ENCODE data around the gene TESK1.

Gene TESK1

DNA sequence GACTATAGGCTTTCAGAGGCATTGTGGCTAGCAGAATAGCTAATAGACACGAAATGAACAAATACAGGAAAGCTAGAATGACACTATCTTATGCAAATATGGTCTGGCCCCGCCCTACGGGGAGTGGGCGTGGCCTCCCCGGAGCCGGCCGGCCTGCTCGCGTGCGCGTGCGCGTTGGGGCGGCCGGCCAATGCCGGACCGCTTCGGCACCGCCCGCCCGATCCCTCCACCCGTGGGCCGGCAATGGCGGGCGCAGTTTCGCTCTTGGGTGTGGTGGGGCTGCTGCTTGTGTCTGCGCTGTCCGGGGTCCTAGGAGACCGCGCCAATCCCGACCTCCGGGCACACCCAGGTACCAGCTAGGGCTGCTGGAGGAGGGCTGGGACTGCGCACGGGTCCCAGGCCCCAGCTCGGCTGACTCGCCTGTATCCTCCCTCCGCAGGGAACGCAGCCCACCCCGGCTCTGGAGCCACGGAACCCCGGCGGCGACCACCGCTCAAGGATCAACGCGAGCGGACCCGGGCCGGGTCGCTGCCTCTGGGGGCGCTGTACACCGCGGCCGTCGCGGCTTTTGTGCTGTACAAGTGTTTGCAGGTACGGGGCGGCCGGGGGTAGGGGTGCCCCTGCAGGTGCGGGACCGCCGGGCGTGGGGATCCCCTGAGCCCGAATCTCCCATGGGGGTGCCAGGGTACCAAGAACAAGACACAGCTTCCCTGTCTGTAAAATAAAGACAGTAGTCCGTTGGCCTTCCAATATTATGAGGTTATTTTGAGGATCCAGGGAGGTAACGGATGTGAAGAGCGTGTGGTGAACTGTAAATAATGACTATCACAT, 53.3 kb downstream of the TESK1 start, which contains the start of gene CCDC107:
Gene CCDC107, plus strand, starts transcription at position 156 of the 831 bp plus-strand sequence. Its CDS starts 88 bp downstream, at position 244.
- in situ Hi-C loops (cut with MboI; ENCODE audit: low sequenced_read_pairs, unreplicated experiment), result no loop called here
- TF ChIP-seq, protein P1, sequence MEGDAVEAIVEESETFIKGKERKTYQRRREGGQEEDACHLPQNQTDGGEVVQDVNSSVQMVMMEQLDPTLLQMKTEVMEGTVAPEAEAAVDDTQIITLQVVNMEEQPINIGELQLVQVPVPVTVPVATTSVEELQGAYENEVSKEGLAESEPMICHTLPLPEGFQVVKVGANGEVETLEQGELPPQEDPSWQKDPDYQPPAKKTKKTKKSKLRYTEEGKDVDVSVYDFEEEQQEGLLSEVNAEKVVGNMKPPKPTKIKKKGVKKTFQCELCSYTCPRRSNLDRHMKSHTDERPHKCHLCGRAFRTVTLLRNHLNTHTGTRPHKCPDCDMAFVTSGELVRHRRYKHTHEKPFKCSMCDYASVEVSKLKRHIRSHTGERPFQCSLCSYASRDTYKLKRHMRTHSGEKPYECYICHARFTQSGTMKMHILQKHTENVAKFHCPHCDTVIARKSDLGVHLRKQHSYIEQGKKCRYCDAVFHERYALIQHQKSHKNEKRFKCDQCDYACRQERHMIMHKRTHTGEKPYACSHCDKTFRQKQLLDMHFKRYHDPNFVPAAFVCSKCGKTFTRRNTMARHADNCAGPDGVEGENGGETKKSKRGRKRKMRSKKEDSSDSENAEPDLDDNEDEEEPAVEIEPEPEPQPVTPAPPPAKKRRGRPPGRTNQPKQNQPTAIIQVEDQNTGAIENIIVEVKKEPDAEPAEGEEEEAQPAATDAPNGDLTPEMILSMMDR (IDR thresholded peaks at IDR 0.05; ENCODE audit: borderline replicate concordance, control extremely low read depth, extremely low read depth, insufficient read depth, missing control alignments), result peak; percentile 65
- peak; percentile 97 for DNase-seq (ENCODE audit: low spot score)

DNA sequence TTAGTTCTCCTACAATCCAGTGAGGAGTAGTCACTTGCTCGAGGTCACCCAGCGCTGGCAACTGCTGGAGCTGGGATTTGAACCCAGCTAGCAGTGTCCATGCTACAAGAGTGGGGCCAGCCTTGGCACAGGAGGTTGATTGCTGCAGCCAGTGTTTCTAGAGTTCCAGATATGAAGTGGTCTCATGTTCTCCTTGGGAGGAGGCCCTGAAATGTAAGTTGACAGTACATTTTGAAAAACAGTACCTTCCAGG, 53.8 kb downstream of the TESK1 start:
- in situ Hi-C loops (cut with MboI; ENCODE audit: low sequenced_read_pairs, unreplicated experiment), result no loop called here
- TF ChIP-seq, protein P1 (IDR thresholded peaks at IDR 0.05; ENCODE audit: borderline replicate concordance, control extremely low read depth, extremely low read depth, insufficient read depth, missing control alignments), result no peak
- DNase-seq (ENCODE audit: low spot score), result no peak

DNA sequence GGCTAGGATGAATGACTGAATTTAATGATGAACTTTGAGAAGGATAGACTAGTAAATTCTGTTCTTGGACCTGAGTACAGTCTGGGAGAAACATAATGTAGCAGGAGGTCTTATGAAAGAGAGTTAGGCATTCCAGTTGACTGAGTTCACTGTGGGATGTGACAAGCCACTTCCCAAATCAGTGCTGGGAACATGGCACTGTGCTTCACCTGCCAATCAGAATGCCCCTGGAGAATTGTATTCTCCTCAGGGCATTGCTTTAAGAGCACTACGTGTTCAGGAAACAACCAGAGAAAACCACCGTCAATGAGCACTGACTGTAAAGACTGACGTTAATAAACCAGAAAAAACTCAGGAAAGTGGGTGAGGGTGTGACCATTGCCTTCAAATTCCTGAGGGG, 54.3 kb downstream of the TESK1 start:
- TF ChIP-seq, protein P1 (IDR thresholded peaks at IDR 0.05; ENCODE audit: borderline replicate concordance, control extremely low read depth, extremely low read depth, insufficient read depth, missing control alignments), result no peak
- no peak for DNase-seq (ENCODE audit: low spot score)
- in situ Hi-C loops (cut with MboI; ENCODE audit: low sequenced_read_pairs, unreplicated experiment), result no loop called here

Data from GM13976 (cell line).